Upper lobe of left lung (tissue), 6 donors: ENCODE measurements around the gene SOX13. TPM values are rescaled to one million over a fixed set of nuclear protein-coding genes. Genes with fewer than 3 reads are reported as not detected.
A peak's percentile ranks its signal among the peaks of the same experiment; 100 is the strongest.

Experiments used
- ATAC-seq, 2 donors: fragments of 200-7000 bp; cut with Tn5 transposase; one replicate each; pipeline ENCODE4 v1.9.1; 2022; ENCODE audit warnings: mild to moderate bottlenecking in 2 of 2, moderate library complexity in 2 of 2; ENCODE audit not compliant: low FRiP score in 2 of 2
- DNase-seq, 2 donors: peaks; one replicate each; pipeline ENCODE4 v3.0.0-alpha.2; 2019 to 2020
- H3K27ac ChIP-seq, 4 donors: fragments of 200-600 bp; sonication (generic); one replicate each; pipeline ENCODE4 v1.5.1; 2016 to 2019
- H3K27me3 ChIP-seq, 4 donors: fragments of 200-600 bp; sonication (generic); one replicate each; pipeline ENCODE4 v1.5.1; 2017 to 2019
- H3K36me3 ChIP-seq, 4 donors: fragments of 200-600 bp; sonication (generic); one replicate each; pipeline ENCODE4 v1.5.1; 2016 to 2019
- H3K4me1 ChIP-seq, 4 donors: fragments of 200-600 bp; sonication (generic); one replicate each; pipeline ENCODE4 v1.5.1; 2018 to 2019
- H3K4me3 ChIP-seq, 4 donors: fragments of 200-600 bp; sonication (generic); one replicate each; pipeline ENCODE4 v1.5.1; 2017 to 2019; ENCODE audit warnings: mild to moderate bottlenecking in 2 of 4, moderate library complexity in 1 of 4
- H3K9me3 ChIP-seq, 4 donors: fragments of 200-600 bp; sonication (generic); one replicate each; pipeline ENCODE4 v1.5.1; 2018 to 2019
- EP300 ChIP-seq, 4 donors: sonication (generic); formaldehyde crosslinking; IDR thresholded peaks; one replicate each; pipeline ENCODE4 v1.5.1; 2017; ENCODE audit warnings: antibody characterized with exemption in 4 of 4, control low read depth in 2 of 4
- POLR2A ChIP-seq, 4 donors: fragments of 450-650 bp; IDR thresholded peaks; one replicate each; pipeline ENCODE4 v1.5.1; 2016 to 2017; ENCODE audit warnings: antibody characterized with exemption in 4 of 4, mild to moderate bottlenecking in 2 of 4
- POLR2AphosphoS5 ChIP-seq, 2 donors: sonication (generic); formaldehyde crosslinking; IDR thresholded peaks; one replicate each; pipeline ENCODE4 v1.5.1; 2017; ENCODE audit warnings: antibody characterized with exemption in 2 of 2
- WGBS, 2 donors: methylation state at CpG; one replicate each; pipeline ENCODE4 v1.1.5; 2017 to 2018; 5-methylcytosine and 5-hydroxymethylcytosine counted together
- total RNA-seq, 6 donors: library from RNA; depleted of rRNA in 4 of 6; stranded (reverse); fragments of >200 nt in 4 of 6; gene quantifications; one replicate each; pipeline versions ENCODE4 v1.1.0 to v1.2.1, GENCODE V29; 2016 to 2021
- TF ChIP-seq, protein P1 (sequence below), 6 experiments: fragments of 450-650 bp in 4 of 6; fragments of 200-600 bp in 2 of 6; sonication (generic) in 2 of 6; IDR thresholded peaks; one replicate each; pipeline ENCODE4 v1.5.1; 2016 to 2019; ENCODE audit warnings: antibody characterized with exemption in 6 of 6
- donor health status: DM: no; HTN: no; CAD: no; lungs with moderate emphysema.
- donor health status: DM: no; HTN: yes; CAD: no; lungs with severe emphysema.

Gene SOX13
- total RNA-seq, 6 donors from 2014 or later: 33.8 to 76.5 (median 63.9) TPM

DNA sequence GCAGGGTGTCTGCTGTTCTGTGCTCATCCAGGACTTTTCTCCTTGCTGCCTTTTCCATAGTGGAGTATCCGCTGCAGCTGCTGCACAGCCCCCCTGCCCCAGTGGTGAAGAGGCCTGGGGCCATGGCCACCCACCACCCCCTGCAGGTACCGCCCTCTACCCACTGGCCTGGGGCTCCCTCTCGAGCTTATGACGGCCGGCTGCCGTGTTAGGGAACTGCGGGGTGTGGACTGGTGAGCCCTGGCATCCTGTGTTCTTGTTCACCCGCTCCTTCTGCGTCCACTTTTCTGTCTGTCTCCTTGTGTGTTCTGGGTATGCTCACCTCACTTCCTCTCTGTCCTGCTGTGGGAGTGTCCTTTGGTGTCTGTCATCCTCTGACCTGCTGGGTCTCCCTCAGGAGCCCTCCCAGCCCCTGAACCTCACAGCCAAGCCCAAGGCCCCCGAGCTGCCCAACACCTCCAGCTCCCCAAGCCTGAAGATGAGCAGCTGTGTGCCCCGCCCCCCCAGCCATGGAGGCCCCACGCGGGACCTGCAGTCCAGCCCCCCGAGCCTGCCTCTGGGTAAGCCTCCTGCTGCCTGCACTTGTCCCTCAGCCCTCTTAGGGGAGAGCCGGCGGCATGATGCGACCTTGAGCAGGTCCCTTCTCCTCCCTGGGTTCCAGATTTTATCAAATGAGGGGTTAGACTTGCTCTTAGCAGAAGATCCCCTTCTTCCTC lies 49.1 kb downstream of the SOX13 start:
- DNase-seq (peak in 1 of 2 donors; percentile 63), ATAC-seq (no peak)
- no peak overlapping the region for H3K4me3 ChIP-seq
- TF ChIP-seq POLR2AphosphoS5 (IDR thresholded peaks at IDR 0.05) (no peak), EP300 (IDR thresholded peaks at IDR 0.05) (no peak), POLR2A (IDR thresholded peaks at IDR 0.05) (no peak)
- TF ChIP-seq, protein P1, sequence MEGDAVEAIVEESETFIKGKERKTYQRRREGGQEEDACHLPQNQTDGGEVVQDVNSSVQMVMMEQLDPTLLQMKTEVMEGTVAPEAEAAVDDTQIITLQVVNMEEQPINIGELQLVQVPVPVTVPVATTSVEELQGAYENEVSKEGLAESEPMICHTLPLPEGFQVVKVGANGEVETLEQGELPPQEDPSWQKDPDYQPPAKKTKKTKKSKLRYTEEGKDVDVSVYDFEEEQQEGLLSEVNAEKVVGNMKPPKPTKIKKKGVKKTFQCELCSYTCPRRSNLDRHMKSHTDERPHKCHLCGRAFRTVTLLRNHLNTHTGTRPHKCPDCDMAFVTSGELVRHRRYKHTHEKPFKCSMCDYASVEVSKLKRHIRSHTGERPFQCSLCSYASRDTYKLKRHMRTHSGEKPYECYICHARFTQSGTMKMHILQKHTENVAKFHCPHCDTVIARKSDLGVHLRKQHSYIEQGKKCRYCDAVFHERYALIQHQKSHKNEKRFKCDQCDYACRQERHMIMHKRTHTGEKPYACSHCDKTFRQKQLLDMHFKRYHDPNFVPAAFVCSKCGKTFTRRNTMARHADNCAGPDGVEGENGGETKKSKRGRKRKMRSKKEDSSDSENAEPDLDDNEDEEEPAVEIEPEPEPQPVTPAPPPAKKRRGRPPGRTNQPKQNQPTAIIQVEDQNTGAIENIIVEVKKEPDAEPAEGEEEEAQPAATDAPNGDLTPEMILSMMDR (IDR thresholded peaks at IDR 0.05): no peak
- H3K4me1 ChIP-seq: peaks cover 11 to 23% (median 15%) of the 10 kb centered on the region in 4 donors
- H3K27ac ChIP-seq: peak overlapping the region in 3 of 4 donors; percentile 26 to 69 (median 30)
- peaks cover 7 to 91% (median 69%) of the 10 kb centered on the region in 4 donors for H3K36me3 ChIP-seq
- no peaks in the 10 kb centered on the region for H3K27me3 ChIP-seq
- WGBS, 2 donors: 95 to 96% methylated on average over 14 to 17 of the region's 17 CpGs
- H3K9me3 ChIP-seq: no peaks in the 10 kb centered on the region

DNA sequence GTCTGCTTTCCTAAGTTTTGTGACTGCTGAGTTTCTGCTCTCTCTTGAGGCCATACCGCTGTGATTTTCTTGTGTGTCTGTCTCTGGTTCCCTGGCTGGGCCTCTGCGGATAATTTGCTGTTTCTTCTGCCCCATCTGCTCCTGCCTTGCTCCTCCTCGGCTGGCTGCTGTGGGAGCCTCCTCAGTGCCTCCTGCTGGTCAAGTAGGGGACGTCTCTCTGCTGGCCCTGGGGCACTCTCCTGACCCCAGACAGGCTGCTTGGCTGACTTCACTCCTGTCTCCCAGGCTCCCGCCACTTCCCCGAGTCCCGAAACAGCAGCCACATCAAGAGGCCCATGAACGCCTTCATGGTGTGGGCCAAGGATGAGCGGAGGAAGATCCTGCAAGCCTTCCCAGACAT lies 50.5 kb downstream of the SOX13 start:
- DNase-seq (peak in 1 of 2 donors; percentile 13), ATAC-seq (no peak)
- TF ChIP-seq, protein P1 (IDR thresholded peaks at IDR 0.05): peak; percentile 12 to 52 (median 31)
- TF ChIP-seq EP300 (IDR thresholded peaks at IDR 0.05): no peak
- Histone ChIP-seq H3K4me1 (peaks cover 18 to 31% (median 25%) of the 10 kb centered on the region in 4 donors), H3K27me3 (no peaks in the 10 kb centered on the region), H3K36me3 (peaks cover 7 to 78% (median 58%) of the 10 kb centered on the region in 4 donors), H3K9me3 (no peaks in the 10 kb centered on the region), H3K4me3 (no peak overlapping the region), H3K27ac (peak overlapping the region; percentile 7 to 69 (median 36))
- 66 to 71% methylated on average over 6 to 9 of the region's 9 CpGs for WGBS, 2 donors

DNA sequence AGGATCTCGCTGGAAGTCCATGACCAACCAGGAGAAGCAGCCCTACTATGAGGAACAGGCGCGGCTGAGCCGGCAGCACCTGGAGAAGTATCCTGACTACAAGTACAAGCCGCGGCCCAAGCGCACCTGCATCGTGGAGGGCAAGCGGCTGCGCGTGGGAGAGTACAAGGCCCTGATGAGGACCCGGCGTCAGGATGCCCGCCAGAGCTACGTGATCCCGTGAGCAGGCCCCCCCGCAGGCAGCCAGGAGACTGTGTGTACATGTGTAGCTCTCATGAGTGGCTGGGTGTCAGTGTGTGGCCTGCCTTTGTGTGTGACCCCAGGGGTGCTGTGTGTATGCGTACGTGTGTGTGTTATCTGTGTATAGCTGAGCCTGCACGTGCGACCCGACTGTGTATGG lies 51.7 kb downstream of the SOX13 start:
- peaks cover 7 to 66% (median 47%) of the 10 kb centered on the region in 4 donors for H3K36me3 ChIP-seq
- TF ChIP-seq POLR2AphosphoS5 (IDR thresholded peaks at IDR 0.05): no peak
- TF ChIP-seq, protein P1 (IDR thresholded peaks at IDR 0.05): no peak
- no peak for TF ChIP-seq POLR2A (IDR thresholded peaks at IDR 0.05)
- no peak for TF ChIP-seq EP300 (IDR thresholded peaks at IDR 0.05)
- no peak overlapping the region for H3K4me3 ChIP-seq
- ATAC-seq: no peak
- peaks cover 29 to 38% (median 37%) of the 10 kb centered on the region in 4 donors for H3K4me1 ChIP-seq
- DNase-seq: peak in 1 of 2 donors; percentile 84
- H3K9me3 ChIP-seq: no peaks in the 10 kb centered on the region
- H3K27me3 ChIP-seq: no peaks in the 10 kb centered on the region
- 94 to 98% methylated on average over 6 to 22 of the region's 22 CpGs for WGBS, 2 donors
- H3K27ac ChIP-seq: peak overlapping the region in 2 of 4 donors; percentile 69 to 79

DNA sequence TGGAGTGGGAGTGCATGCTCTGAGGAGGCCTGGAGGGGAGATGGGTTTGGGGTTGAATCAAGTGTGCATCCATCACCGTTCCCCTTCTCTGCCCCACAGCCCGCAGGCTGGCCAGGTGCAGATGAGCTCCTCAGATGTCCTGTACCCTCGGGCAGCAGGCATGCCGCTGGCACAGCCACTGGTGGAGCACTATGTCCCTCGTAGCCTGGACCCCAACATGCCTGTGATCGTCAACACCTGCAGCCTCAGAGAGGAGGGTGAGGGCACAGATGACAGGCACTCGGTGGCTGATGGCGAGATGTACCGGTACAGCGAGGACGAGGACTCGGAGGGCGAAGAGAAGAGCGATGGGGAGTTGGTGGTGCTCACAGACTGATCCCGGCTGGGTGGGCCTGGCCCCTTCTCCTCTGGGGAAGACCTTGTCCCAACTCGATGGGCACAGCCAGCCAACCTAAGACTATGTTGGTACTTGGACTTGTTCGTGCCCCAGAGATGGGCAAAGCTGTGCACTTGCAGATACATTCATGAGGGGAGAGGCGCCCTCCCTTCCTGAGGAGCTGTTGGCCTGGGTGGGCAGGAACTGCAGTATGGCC lies 52.9 kb downstream of the SOX13 start:
- WGBS, 2 donors: 88 to 96% methylated on average over 8 to 18 of the region's 18 CpGs

More for the DNA sequence above, 52.9 kb downstream of the SOX13 start:
- H3K27me3 ChIP-seq: no peaks in the 10 kb centered on the region
- no peak overlapping the region for H3K4me3 ChIP-seq
- no peaks in the 10 kb centered on the region for H3K9me3 ChIP-seq
- peaks cover 7 to 58% (median 45%) of the 10 kb centered on the region in 4 donors for H3K36me3 ChIP-seq
- DNase-seq: peak in 1 of 2 donors; percentile 75
- TF ChIP-seq, protein P1 (IDR thresholded peaks at IDR 0.05): no peak
- TF ChIP-seq POLR2A (IDR thresholded peaks at IDR 0.05) (no peak), EP300 (IDR thresholded peaks at IDR 0.05) (no peak), POLR2AphosphoS5 (IDR thresholded peaks at IDR 0.05) (no peak)
- peaks cover 29 to 42% (median 38%) of the 10 kb centered on the region in 4 donors for H3K4me1 ChIP-seq
- H3K27ac ChIP-seq: peak overlapping the region; percentile 35 to 82 (median 72)
- no peak for ATAC-seq
